Endometrial microvascular endothelial cells (primary cell): ENCODE measurements around the gene TMPRSS2. TPM values are rescaled to one million over a fixed set of nuclear protein-coding genes. Genes with fewer than 3 reads are reported as not detected.

Experiments
- in situ Hi-C: cut with HindIII; loops from 2 replicates; pipeline ENCODE4 v1.10.0; 2017; ENCODE audit warnings: low sequenced_read_pairs, low pct_unique_long_range_greater_than_20kb; ENCODE audit errors: inconsistent ontology term
- total RNA-seq: library from RNA; depleted of rRNA; stranded (reverse); fragments of >200 nt; gene quantifications from one replicate; pipeline ENCODE4 v1.2.3, GENCODE V29; 2015; ENCODE audit errors: inconsistent ontology term

Gene TMPRSS2
- total RNA-seq, 1 donor from 2014 or later, result 0.09 TPM

DNA sequence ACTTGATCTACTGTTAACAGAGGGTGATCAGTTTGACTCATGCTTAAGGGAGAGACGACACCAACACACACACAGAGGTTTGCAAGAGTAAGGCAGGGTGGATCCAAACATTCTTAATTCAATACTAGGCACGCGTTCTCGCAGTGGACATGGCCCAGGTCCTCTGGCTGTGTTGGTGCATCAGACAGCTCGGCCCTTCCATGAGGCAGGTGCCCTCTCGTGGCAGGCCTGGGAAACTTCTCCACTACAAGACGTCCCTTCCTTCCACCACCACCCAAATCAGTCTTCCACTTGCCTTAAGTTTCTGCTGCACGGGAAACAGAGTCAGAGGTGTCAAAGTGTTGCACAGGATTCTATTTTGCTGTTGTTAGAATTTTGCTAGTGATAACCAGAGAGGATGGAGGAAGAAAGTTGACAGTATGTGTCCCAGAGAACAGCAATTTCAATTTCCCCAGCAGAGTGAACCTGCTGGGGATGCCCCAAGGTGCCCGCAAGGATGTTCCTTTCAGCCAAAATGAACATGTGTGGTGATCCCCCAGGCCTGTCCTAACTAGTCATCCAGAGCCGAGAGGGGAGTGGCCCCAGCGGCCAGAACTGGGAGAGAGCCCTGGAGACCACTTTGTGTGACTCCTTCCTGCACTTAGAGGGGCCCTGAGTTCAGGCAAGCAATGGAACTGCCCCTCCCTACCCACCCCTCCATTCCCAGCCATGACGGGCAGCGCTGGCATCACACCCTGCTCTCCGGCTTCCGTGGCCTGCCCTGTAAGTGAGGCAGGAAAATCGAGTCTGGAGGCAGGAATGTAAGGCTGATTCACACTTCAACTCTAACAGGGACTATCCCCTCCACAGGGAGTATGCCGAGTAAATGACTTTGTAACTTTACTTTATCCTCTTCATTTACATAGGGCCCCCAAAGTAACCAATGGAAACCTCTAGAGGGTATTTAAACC, 47.1 kb downstream of the TMPRSS2 start:
- in situ Hi-C loops, result no loop called here

DNA sequence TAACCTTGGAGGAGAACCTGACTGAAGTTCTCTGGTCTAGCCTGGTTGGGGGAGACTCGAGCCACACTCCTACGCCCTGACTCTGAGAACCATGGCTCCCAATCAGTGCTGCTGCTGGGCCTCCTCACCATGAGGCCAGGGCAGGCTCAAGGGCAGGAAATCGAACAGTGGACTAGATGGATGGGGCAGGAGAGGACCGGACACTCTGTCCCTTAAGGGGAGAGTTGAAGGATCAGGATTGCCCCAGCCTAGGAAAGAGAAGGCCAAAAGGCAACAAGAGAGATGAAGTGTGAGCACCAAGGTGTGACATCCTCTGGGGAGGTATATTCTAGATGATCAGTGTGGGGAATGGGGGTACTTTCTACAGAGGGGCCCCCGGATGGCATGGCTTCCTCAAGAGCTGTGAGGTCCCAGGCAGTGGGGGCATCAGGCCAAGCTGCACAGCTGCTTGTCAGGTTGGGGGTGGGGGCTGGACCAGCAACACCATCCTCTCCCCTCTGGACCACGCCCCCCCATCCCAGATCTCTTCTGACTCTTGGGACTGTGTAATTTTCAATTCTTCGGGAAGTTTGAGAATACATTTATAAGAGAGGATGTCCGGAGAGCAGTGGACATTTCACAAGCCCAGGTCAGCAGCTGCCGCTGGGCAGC, 47.9 kb downstream of the TMPRSS2 start:
- in situ Hi-C loops, result no loop called here

- in situ Hi-C loops, result no loop called here
Measured at GRCh38 chr21:41458559-41458958, 49.4 kb downstream of the TMPRSS2 start.

GRCh38 chr21:41458121-41458520, 49.8 kb downstream of the TMPRSS2 start:
- in situ Hi-C loops, result no loop called here

GRCh38 chr21:41453761-41454160, 54.2 kb downstream of the TMPRSS2 start:
- in situ Hi-C loops, result no loop called here

DNA sequence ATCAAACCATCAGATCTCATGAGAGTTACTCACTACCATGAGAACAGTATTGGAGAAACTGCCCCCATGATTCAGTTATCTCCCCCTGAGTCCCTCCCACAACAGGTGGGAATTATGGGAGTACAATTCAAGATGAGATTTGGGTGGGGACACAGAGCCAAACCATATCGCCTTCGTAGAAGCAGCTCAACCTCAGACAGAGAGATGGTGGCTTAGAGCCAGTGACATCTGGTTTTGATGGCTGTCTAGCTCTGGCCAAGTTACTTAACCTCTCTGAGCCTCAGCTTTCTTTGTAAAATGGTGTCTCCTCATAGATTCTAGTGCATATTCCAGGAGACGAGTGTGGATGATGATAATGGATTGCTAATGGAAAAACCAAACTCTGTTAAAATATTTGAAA, 54.8 kb downstream of the TMPRSS2 start:
- in situ Hi-C loops, result no loop called here

DNA sequence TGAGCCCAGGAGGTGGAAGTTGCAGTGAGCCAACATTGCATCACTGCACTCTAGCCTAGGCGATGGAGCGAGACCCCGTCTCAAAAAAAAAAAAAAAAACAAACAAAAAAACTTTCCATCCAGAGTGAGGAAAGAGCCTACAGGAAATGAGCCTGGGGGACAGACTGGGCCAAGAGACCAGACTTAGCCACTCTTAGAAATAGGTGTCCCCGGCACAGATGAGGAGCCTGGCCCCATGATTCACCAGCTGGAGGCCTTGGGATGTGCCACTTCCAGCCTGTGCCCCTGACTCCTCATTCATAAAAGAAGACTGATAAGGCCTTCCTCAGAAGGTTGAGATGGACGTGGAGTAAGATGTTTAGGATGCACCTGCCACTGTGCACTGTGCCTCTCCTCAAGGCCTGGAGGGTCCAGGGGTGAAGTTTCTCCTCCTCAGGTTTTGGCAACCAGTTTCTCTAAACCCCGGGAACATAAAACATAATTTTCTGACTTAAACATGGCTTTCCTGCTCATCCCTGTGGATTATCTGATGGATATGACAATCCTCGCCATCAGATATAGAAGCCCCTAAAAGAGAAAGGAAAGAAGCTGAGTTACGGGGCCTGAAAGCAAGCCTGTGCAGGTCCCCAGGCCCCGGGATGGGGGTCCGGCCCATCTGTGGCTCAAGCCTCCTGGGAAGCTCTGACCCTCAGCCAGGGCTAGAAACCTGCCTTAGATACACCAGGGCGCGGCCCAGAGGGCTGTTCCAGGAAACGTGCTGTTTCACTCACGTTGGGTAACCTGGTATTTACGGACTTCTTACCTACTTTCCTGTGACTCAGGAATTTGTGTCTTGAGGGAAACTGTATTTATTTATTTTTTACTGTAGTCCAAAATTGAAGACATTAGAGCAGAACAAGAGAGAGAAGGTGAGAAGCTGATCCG, 55.9 kb downstream of the TMPRSS2 start:
- in situ Hi-C loops, result no loop called here

DNA sequence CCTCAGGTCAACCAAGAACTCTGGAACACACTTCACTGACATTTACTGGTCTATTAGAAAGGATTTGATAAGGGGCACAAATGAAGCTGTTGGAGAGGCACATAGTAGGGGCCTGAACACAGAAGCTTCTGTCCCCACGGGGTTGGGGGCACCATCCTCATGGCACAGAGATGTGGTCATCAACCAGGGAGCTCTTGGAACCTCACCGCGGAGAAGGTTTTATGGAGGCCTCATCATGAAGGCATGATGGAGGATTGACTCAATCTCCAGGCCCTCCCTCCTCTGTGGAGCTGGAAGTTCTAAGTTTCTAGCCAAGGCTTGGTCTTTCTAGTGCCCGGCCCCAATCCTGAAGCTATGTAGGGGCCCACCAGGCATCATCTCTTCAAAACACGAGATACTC, 58.3 kb downstream of the TMPRSS2 start:
- in situ Hi-C loops, result no loop called here

GRCh38 chr21:41447356-41447755, 60.6 kb downstream of the TMPRSS2 start:
- in situ Hi-C loops, result no loop called here

- in situ Hi-C loops, result no loop called here
Measured at GRCh38 chr21:41446586-41446985, 61.4 kb downstream of the TMPRSS2 start.

DNA sequence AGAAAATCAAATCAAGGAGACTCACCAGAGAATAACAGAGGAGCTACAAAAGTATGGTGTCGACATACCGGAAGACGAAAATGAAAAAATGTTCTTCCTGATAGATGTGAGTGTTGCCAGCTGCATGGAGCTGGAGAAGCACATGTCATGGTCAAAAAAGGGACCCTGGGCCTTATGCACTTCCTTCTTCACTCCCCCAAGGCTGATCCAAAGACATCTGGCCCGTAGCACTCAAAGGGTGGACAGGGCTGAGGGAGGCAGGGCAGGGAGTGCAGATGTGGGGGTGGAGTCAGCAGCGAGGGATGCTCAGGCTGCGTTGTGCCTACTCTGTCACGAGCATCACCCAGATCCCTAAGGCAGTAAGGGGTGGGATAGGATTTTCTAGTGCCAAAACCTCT, 62.5 kb downstream of the TMPRSS2 start:
- in situ Hi-C loops, result no loop called here

DNA sequence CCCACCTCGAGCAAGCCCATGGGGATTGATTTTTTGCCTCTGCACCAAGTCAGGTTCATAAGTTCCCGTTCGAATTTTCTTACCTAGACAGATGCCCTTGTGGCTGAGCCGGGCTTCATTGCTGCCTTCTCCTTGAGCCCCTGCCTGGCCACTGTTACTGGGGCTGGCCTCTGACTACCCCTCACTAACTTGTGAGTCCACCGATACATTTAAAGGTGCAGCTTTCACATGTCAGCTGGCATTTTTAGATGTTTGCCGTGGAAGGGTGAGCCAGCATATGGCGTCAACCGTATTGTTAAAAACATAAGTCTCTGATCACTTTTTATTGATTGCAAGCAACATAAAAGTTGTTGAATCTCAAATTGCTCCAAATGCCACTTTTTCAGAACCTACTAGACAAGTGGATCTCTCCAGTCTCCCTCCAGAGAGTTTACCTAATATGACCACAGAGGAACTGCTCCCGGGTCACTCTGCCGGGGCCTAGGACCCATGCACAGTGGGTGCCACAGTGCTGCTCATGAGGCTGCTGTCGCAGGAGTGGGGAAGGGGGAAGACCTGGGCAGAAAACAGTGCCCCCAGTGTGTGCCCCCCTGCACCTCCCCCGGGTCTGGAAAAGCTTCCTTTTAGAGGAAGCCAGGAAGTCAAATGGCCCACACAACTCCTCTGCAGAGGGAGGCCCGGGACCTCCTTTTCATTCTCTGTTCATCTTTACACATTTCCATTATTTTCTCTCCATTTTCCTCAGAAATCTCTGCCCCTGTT, 63.1 kb downstream of the TMPRSS2 start:
- in situ Hi-C loops, result no loop called here

DNA sequence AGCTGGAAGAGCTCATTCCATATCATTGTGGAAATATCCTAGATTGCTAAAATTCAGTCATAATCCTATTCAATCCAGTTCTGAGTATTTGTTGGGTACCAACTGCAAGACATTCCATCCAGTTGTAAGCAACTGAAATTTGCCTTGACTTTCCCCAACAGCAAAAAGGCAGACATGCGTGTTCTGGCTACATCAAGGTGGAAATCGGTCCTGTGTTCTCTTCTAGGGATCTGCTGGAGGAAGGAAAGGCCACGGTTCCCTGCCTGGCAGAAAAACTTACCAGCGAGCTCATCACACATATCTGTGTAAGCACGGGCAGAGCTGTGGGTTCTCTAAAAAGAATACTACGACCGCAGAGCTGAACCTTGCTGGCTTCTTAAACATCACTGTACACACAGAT, 64.4 kb downstream of the TMPRSS2 start:
- in situ Hi-C loops, result no loop called here

DNA sequence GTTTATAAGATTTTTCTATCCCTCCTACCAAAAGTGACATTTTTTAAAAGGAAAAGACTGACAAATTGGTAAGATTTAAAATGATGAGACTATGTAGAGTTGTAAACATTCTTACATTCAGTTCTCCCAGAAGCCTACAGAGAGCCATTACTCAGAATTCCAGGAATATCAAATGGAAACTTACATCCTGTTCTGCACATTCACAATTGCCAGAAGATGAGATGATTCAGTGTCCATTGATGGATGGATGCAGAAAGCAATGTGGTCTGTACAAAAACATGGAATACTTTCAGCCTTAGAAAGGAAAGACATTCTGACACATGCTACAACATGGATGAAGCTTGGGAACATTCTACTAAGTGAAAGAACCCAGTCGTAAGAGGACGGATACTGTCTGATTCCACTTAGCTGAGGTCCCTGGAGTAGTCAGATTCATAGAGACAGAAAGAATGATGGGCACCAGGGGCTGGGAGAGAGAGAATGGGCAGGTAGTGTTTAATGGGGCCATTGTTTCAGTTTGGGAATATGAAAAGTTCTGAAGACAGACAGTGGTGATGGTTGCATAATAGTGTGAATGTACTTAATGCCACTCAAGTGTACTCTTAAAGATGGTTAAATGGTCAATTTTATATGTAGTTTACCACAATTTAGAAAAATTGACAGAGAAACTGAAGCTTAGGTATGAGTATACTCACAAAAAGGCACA, 65.3 kb downstream of the TMPRSS2 start:
- in situ Hi-C loops, result no loop called here

DNA sequence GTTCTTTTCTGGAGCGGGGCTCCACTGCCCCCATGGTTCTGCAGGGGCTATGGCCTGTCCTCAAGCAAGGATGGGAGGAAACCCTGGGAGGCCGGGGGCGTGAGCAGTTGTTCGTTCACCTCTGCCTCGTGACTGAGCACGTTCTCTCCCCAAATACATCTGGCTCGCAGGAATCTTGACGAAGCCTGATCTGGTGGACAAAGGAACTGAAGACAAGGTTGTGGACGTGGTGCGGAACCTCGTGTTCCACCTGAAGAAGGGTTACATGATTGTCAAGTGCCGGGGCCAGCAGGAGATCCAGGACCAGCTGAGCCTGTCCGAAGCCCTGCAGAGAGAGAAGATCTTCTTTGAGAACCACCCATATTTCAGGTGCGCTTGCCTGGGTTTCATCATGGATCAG, 66.4 kb downstream of the TMPRSS2 start:
- in situ Hi-C loops, result no loop called here

GRCh38 chr21:41439248-41439647, 68.7 kb downstream of the TMPRSS2 start:
- in situ Hi-C loops, result no loop called here

DNA sequence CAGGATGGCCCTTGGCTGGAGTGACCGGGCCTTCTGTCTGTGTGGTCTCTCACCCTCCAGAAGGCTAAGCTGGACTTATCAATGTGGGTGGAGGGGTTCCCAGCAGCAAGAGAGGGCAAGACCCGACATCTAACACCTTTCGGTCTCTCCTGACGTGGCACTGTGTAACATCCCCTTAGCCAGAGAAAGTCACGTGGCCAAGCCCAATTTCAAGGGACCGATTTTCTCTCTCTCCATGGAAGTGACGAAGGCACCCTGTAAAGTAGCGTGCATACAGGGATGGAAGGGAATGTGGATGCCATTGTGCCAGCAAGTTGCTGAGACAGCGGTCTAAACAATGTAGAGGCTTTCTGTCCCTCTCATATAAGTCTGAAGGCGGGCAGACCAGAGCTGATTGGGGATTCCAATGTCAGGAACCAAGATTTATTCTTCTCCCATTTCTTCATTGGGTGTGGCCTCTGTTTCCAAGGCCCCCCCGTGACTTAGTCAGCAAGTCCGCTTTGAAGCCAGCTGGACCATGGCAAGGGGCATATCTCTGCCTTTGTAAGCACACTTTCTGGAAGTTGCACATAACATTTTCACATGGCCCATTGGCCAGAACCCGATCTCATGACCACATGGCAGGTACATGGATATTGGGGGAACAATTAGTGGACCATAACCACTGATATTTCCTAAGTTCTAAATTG, 69.4 kb downstream of the TMPRSS2 start:
- in situ Hi-C loops, result no loop called here
